K562 (cell line): ENCODE measurements around the gene CBR4. TPM values are rescaled to one million over a fixed set of nuclear protein-coding genes. Genes with fewer than 3 reads are reported as not detected.

Experiments used
- ATAC-seq: fragments of 200-7000 bp; cut with Tn5 transposase; 3 replicates; pipeline ENCODE4 v1.9.1; 2020; ENCODE audit warnings: moderate library complexity
- BruUV-seq: library from RNA; stranded (reverse); fragments of 400-500 nt; replicated peaks from 2 replicates; lab custom pipeline; 2021; lab: Mats Ljungman, UMichigan
- CTCF ChIA-PET: fragments of 300-600 bp; formaldehyde crosslinking; extraction: SDS; loops from one replicate; lab custom pipeline; 2021; ENCODE audit warnings: low intra/inter-chr PET ratio; lab: Yijun Ruan, JAX
- POLR2A ChIA-PET: fragments of 300-600, 350-650 bp; sonication (Branson Sonifier 250); formaldehyde crosslinking; extraction: SDS; loops from one replicate; lab custom pipeline; 2021; ENCODE audit warnings: antibody characterized with exemption, inconsistent platforms; lab: Yijun Ruan, JAX
- DNase-seq, 4 experiments: peaks; one replicate each; pipeline versions ENCODE4 v3.0.0 to v3.0.0-alpha.2; 2011 to 2018; ENCODE audit warnings: low spot score in 3 of 4, mixed read lengths in 3 of 4; ENCODE audit errors: extremely low read depth in 1 of 4
- FAIRE-seq: peaks from 2 replicates; lab custom pipeline; 2011; peaks lifted over from hg19 to GRCh38; lab: Jason Lieb, UNC
- H2AFZ ChIP-seq: 2 replicates; pipeline ENCODE4 v1.6.0; 2011; ENCODE audit warnings: low read depth, low read length, control low read depth, inconsistent platforms
- H3K27ac ChIP-seq: fragments of 200-600 bp; 3 replicates; pipeline ENCODE4 v1.8.0; 2011; ENCODE audit warnings: low read depth, mild to moderate bottlenecking, control low read depth, inconsistent platforms, low read length, moderate library complexity, mixed read lengths; ENCODE audit errors: extremely low read depth
- H3K27me3 ChIP-seq, 2 experiments: fragments of 300-600 bp in 1 of 2; 2 replicates in 1 of 2; 3 replicates in 1 of 2; pipeline versions ENCODE4 v1.6.0 to v1.8.0; 2011; ENCODE audit warnings: inconsistent platforms in 2 of 2, low read length in 2 of 2, mild to moderate bottlenecking in 1 of 2, mixed read lengths in 1 of 2, moderate library complexity in 1 of 2; ENCODE audit not compliant: control insufficient read depth in 2 of 2, insufficient read depth in 2 of 2
- H3K36me3 ChIP-seq: fragments of 300-600 bp; 3 replicates; pipeline ENCODE4 v1.8.0; 2011; ENCODE audit warnings: mild to moderate bottlenecking, low read length, inconsistent platforms; ENCODE audit not compliant: control insufficient read depth, insufficient read depth
- H3K4me1 ChIP-seq, 2 experiments: fragments of 200-600 bp in 1 of 2; replicated peaks in 1 of 2; 2 replicates in 1 of 2; 3 replicates in 1 of 2; pipeline versions ENCODE4 v1.5.1 to v1.8.0; 2011; ENCODE audit warnings: inconsistent platforms in 2 of 2, low read length in 2 of 2, mild to moderate bottlenecking in 1 of 2, mixed read lengths in 1 of 2, moderate library complexity in 1 of 2; ENCODE audit not compliant: control insufficient read depth in 2 of 2, insufficient read depth in 2 of 2
- H3K4me2 ChIP-seq: 2 replicates; pipeline ENCODE4 v1.6.1; 2011; ENCODE audit warnings: low read length, control low read depth, inconsistent platforms, mixed read lengths; ENCODE audit not compliant: insufficient read depth
- H3K4me3 ChIP-seq: fragments of 200-600 bp; sonication (generic), shearing (Covaris generic); 2 replicates; pipeline ENCODE4 v1.5.1; 2016; ENCODE audit warnings: control low read depth, inconsistent platforms
- H3K79me2 ChIP-seq: fragments of 200-600 bp; 3 replicates; pipeline ENCODE4 v1.8.0; 2011; ENCODE audit warnings: low read length, inconsistent platforms; ENCODE audit not compliant: control insufficient read depth, insufficient read depth
- H3K9ac ChIP-seq, 2 experiments: 2 replicates each; pipeline versions ENCODE4 v1.6.0 to v1.6.1; 2011; ENCODE audit warnings: low read depth in 2 of 2, low read length in 2 of 2, control low read depth in 1 of 2, inconsistent platforms in 1 of 2, mild to moderate bottlenecking in 1 of 2, mixed read lengths in 1 of 2; ENCODE audit not compliant: insufficient read depth in 1 of 2
- H3K9me1 ChIP-seq: one replicate; pipeline ENCODE4 v1.6.0; 2011; ENCODE audit warnings: inconsistent platforms, mild to moderate bottlenecking, low read length, moderate library complexity; ENCODE audit not compliant: control insufficient read depth, insufficient read depth
- H3K9me3 ChIP-seq: replicated peaks from 2 replicates; pipeline ENCODE4 v1.5.1; 2011; ENCODE audit warnings: low read depth, low read length, inconsistent platforms; ENCODE audit not compliant: control insufficient read depth, insufficient read depth
- H4K20me1 ChIP-seq: replicated peaks from 2 replicates; pipeline ENCODE4 v1.6.1; 2011; ENCODE audit warnings: low read length, inconsistent platforms, mixed read lengths; ENCODE audit not compliant: control insufficient read depth, insufficient read depth
- EP300 ChIP-seq: IDR thresholded peaks from 2 replicates; pipeline ENCODE4 v1.6.1; 2012; ENCODE audit warnings: low read length, improper control_type of control experiment
- MGA ChIP-seq: fragments of 450-650 bp; IDR thresholded peaks from 2 replicates; pipeline ENCODE4 v1.6.1; 2016; ENCODE audit warnings: mild to moderate bottlenecking, moderate library complexity
- RERE ChIP-seq: sonication (generic); formaldehyde crosslinking; IDR thresholded peaks from 2 replicates; pipeline ENCODE4 v1.8.0; 2023; ENCODE audit warnings: missing genetic modification reagents, mild to moderate bottlenecking, borderline replicate concordance
- ZNF140 ChIP-seq: fragments of 250-450 bp; sonication (Bioruptor Pico); IDR thresholded peaks from 2 replicates; pipeline ENCODE4 v1.8.0; 2021; ENCODE audit warnings: moderate library complexity, mild to moderate bottlenecking, inconsistent platforms
- WGBS: fragments of 100-300 bp; shearing (Covaris generic); methylation state at CpG from one replicate; pipeline ENCODE4 v1.1.6; 2016; ENCODE audit warnings: low coverage, mixed read lengths; ENCODE audit not compliant: insufficient coverage; ENCODE audit errors: missing lambda C conversion rate; 5-methylcytosine and 5-hydroxymethylcytosine counted together
- in situ Hi-C: fragments of 300-500 bp; cut with MboI; formaldehyde crosslinking; loops from 4 replicates; pipeline ENCODE4 v1.15.0; 2018; ENCODE audit warnings: inconsistent platforms, mixed read lengths
- intact Hi-C: fragments of 100-400 bp; cut with micrococcal nuclease; formaldehyde crosslinking; loops from 2 replicates; pipeline ENCODE4 v1.14.2; 2022
- polyA plus RNA-seq, 8 experiments: library from polyadenylated mRNA; depleted of rRNA in 4 of 8; stranded (reverse) in 5 of 8; unstranded in 3 of 8; fragments of >200 nt; fragmentation: Nextera tagmentation in 2 of 8; fragmentation: Illumina TruSeq in 1 of 8; extraction: Ambion mirVana in 2 of 8; extraction: Trizol in 1 of 8; gene quantifications; 2 replicates each; pipeline versions ENCODE4 v1.2.1 to v1.2.3, GENCODE V29; 2011 to 2014; ENCODE audit warnings: inconsistent platforms in 1 of 8, missing spikeins in 1 of 8
- total RNA-seq, 7 experiments: library from RNA; depleted of rRNA in 6 of 7; stranded (reverse); fragments of >200 nt in 6 of 7; fragmentation: Illumina TruSeq in 2 of 7; extraction: Trizol in 2 of 7; gene quantifications; 2 replicates each; pipeline versions ENCODE4 v1.2.1 to v1.2.3, GENCODE V29; 2011 to 2021; ENCODE audit warnings: low replicate concordance in 1 of 7

The CBR4 gene
- total and polyA plus RNA-seq, 9 of the 15 experiments (the other 6 are each of a cell fraction or from before 2014, with no cell fraction given) = 12.1 to 26.4 (median 18.6) TPM

- Histone ChIP-seq H3K4me1 (peaks cover 9 to 29% of the 10 kb centered on the region in 2 experiments; a peak in 4 of 5 replicates), H3K27me3 (no peaks in the 10 kb centered on the region), H4K20me1 (no peaks in the 10 kb centered on the region), H3K9me3 (no peaks in the 10 kb centered on the region), H3K27ac (no peak overlapping the region), H3K36me3 (no peaks in the 10 kb centered on the region; the same call in 2 of the 3 replicates), H2AFZ (peak overlapping the region; percentile 73), H3K4me3 (no peak overlapping the region), H3K79me2 (peaks cover 16% of the 10 kb centered on the region), H3K9me1 (no peaks in the 10 kb centered on the region), H3K9ac (no peak overlapping the region), H3K4me2 (no peak overlapping the region)
- DNase-seq (peak in 1 of 4 experiments; percentile 34), FAIRE-seq (no peak), ATAC-seq (no peak)
- no TSS peak for BruUV-seq
- POLR2A ChIA-PET = no interaction called here
- WGBS = 0% methylated on average over 1 of the region's 1 CpG
- CTCF ChIA-PET = no interaction called here
- in situ Hi-C loops = loop anchor here (25.0 kb wide), 1 partner anchor 474 kb away; no protein-coding TSS in a partner anchor
- intact Hi-C loops = no loop called here
- TF ChIP-seq RERE (CRISPR knock-in tag) (no peak), ZNF140 (CRISPR knock-in tag) (no peak), EP300 (0 out of 2 replicates have a peak, but pooled peaks have one; percentile 8), MGA (peak; percentile 60)
Observed at GRCh38 chr4:169013396-169013795, 3.3 kb upstream of the CBR4 start.
